Testis (tissue), 3 donors: ENCODE results near the gene SLC25A21. TPM values are rescaled to one million over a fixed set of nuclear protein-coding genes. Genes with fewer than 3 reads are reported as not detected.

ENCODE experiments used
- DNase-seq: peaks from one replicate; pipeline ENCODE4 v3.0.0-alpha.2; 2019
- H3K27ac ChIP-seq, 2 donors: fragments of 200-600 bp; sonication (generic); one replicate each; pipeline ENCODE4 v1.5.1; 2019
- H3K27me3 ChIP-seq: fragments of 200-600 bp; sonication (generic); one replicate; pipeline ENCODE4 v1.5.1; 2019
- H3K36me3 ChIP-seq: fragments of 200-600 bp; sonication (generic); one replicate; pipeline ENCODE4 v1.5.1; 2017; ENCODE audit warnings: low read depth; ENCODE audit errors: missing control alignments
- H3K4me1 ChIP-seq: fragments of 200-600 bp; sonication (generic); one replicate; pipeline ENCODE4 v1.5.1; 2019
- H3K4me3 ChIP-seq, 2 donors: fragments of 200-600 bp; sonication (generic); one replicate each; pipeline ENCODE4 v1.5.1; 2017 to 2019
- H3K9me3 ChIP-seq: fragments of 200-600 bp; sonication (generic); one replicate; pipeline ENCODE4 v1.5.1; 2017
- POLR2A ChIP-seq: fragments of 450-650 bp; IDR thresholded peaks from one replicate; pipeline ENCODE4 v1.6.1; 2017; ENCODE audit warnings: antibody characterized with exemption, mild to moderate bottlenecking, moderate library complexity
- WGBS, 2 donors: methylation state at CpG; one replicate each; pipeline ENCODE4 v1.1.5; 2018; 5-methylcytosine and 5-hydroxymethylcytosine counted together
- intact Hi-C: fragments of 100-400 bp; cut with DNase I; formaldehyde crosslinking; loops from one replicate; pipeline ENCODE4 v1.15.1; 2023; ENCODE audit warnings: low total_unique reads
- polyA plus RNA-seq: library from polyadenylated mRNA; stranded (reverse); fragments of 350-450 nt; fragmentation: Illumina TruSeq; extraction: RNeasy Lipid Tissue Mini Kit (QIAGEN cat#74804); gene quantifications from one replicate; pipeline ENCODE4 v1.2.3, GENCODE V29; 2014; ENCODE audit warnings: low read depth, low replicate concordance; ENCODE audit not compliant: insufficient read depth
- total RNA-seq, 2 donors: library from RNA; depleted of rRNA; stranded (reverse); fragments of >200 nt; gene quantifications; one replicate each; pipeline ENCODE4 v1.2.3, GENCODE V29; 2016
- TF ChIP-seq, protein P1 (sequence below), 3 experiments: fragments of 450-650 bp in 2 of 3; fragments of 200-600 bp in 1 of 3; sonication (generic) in 1 of 3; IDR thresholded peaks; one replicate each; pipeline ENCODE4 v1.5.1; 2016 to 2019; ENCODE audit warnings: antibody characterized with exemption in 3 of 3, mild to moderate bottlenecking in 2 of 3, moderate library complexity in 1 of 3

Gene SLC25A21
- total and polyA plus RNA-seq, 3 donors from 2014 or later: 4.4 to 16.0 (median 13.6) TPM

GRCh38 chr14:36653962-36654793 is 518.2 kb downstream of the SLC25A21 start:
- 6% methylated on average over 31 of the region's 31 CpGs for WGBS, 2 donors

GRCh38 chr14:36653413-36653812 is 519.0 kb downstream of the SLC25A21 start:
- Histone ChIP-seq H3K4me3 (no peak overlapping the region), H3K36me3 (no peaks in the 10 kb centered on the region), H3K4me1 (peaks cover 17% of the 10 kb centered on the region), H3K27me3 (peaks cover 2% of the 10 kb centered on the region), H3K27ac (no peak overlapping the region), H3K9me3 (no peaks in the 10 kb centered on the region)
- intact Hi-C loops: no loop called here
- no peak for TF ChIP-seq POLR2A
- TF ChIP-seq, protein P1, sequence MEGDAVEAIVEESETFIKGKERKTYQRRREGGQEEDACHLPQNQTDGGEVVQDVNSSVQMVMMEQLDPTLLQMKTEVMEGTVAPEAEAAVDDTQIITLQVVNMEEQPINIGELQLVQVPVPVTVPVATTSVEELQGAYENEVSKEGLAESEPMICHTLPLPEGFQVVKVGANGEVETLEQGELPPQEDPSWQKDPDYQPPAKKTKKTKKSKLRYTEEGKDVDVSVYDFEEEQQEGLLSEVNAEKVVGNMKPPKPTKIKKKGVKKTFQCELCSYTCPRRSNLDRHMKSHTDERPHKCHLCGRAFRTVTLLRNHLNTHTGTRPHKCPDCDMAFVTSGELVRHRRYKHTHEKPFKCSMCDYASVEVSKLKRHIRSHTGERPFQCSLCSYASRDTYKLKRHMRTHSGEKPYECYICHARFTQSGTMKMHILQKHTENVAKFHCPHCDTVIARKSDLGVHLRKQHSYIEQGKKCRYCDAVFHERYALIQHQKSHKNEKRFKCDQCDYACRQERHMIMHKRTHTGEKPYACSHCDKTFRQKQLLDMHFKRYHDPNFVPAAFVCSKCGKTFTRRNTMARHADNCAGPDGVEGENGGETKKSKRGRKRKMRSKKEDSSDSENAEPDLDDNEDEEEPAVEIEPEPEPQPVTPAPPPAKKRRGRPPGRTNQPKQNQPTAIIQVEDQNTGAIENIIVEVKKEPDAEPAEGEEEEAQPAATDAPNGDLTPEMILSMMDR (IDR thresholded peaks at IDR 0.05): no peak
- WGBS, 2 donors: 40 to 45% methylated on average over 3 of the region's 3 CpGs
- DNase-seq: no peak

More at GRCh38 chr14:36653962-36654793, 518.2 kb downstream of the SLC25A21 start:
- DNase-seq: no peak
- Histone ChIP-seq H3K4me3 (no peak overlapping the region), H3K9me3 (no peaks in the 10 kb centered on the region), H3K36me3 (no peaks in the 10 kb centered on the region), H3K27ac (no peak overlapping the region), H3K4me1 (peaks cover 20% of the 10 kb centered on the region), H3K27me3 (peaks cover 2% of the 10 kb centered on the region)
- intact Hi-C loops: no loop called here
- TF ChIP-seq, protein P1 (IDR thresholded peaks at IDR 0.05): no peak
- TF ChIP-seq POLR2A: no peak

- H3K36me3 ChIP-seq: no peaks in the 10 kb centered on the region
- no peaks in the 10 kb centered on the region for H3K9me3 ChIP-seq
- intact Hi-C loops: no loop called here
- peaks cover 2% of the 10 kb centered on the region for H3K27me3 ChIP-seq
- peaks cover 13% of the 10 kb centered on the region for H3K4me1 ChIP-seq
- H3K4me3 ChIP-seq: no peak overlapping the region
- no peak overlapping the region for H3K27ac ChIP-seq
- TF ChIP-seq POLR2A: no peak
- TF ChIP-seq, protein P1 (IDR thresholded peaks at IDR 0.05): no peak
- no peak for DNase-seq
Measured at GRCh38 chr14:36652542-36653201, 519.7 kb downstream of the SLC25A21 start.

- intact Hi-C loops: no loop called here
- H3K9me3 ChIP-seq: no peaks in the 10 kb centered on the region
- H3K27ac ChIP-seq: no peak overlapping the region
- H3K4me1 ChIP-seq: no peaks in the 10 kb centered on the region
- DNase-seq: no peak
- H3K36me3 ChIP-seq: no peaks in the 10 kb centered on the region
- H3K27me3 ChIP-seq: peaks cover 2% of the 10 kb centered on the region
- TF ChIP-seq POLR2A: no peak
- TF ChIP-seq, protein P1 (IDR thresholded peaks at IDR 0.05): no peak
- 17 to 26% methylated on average over 4 of the region's 4 CpGs for WGBS, 2 donors
- no peak overlapping the region for H3K4me3 ChIP-seq
Measured at GRCh38 chr14:36649872-36650650, 522.3 kb downstream of the SLC25A21 start.
